HUDEP-2 (cell line): Measurements from ENCODE around the gene ZNF143.
"Not testable (repeated sequence)": the region's sequence is repeated elsewhere in the genome, so short reads cannot be mapped to it uniquely, and the experiment has no call there.

Experiments
- DNase-seq, 76 experiments: peaks; one replicate each; lab custom pipeline; 2025; ENCODE audit not compliant: unreplicated experiment in 76 of 76; lab: John Stamatoyannopoulos, UW

ZNF143 gene

DNA sequence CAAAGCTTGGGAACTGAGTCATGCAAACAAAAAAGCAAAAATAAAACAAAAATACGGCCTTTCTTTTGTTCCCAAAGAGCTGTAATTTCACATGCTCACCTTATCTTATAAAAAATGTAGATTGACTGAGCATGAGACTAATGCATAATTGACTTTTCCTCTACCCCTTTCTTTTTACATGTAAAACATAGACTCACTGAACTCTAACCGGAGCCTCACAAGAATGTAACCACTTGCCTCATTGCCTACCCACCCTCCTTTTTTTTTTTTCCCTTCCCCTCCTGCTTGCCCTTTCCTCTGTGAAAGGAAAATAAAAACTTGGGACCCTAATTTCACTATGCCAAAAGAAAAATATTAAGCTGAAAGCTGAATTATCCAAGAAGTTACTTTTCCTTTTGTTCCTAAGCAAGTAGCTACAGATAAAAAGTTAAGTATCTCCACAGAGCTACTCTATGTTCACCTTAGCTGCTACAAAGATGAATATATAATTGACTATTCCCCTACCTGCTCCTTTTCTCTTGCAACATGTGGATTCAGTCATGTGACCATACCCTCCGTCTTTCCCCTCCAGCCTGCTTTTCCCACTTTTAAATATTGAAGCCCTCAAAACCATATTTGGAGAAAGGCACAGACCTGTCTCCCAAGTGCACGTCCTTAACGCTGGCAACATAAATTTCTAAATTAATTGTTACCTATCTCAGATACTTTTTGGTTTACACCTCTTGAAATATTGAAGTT lies 73.1 kb downstream of the ZNF143 start:
- no peak for DNase-seq

GRCh38 chr11:9535189-9535781 lies 74.5 kb downstream of the ZNF143 start:
- peak in 66 of 76 experiments; percentile 8 to 77 (median 56) for DNase-seq

GRCh38 chr11:9538548-9538947 lies 77.7 kb downstream of the ZNF143 start:
- DNase-seq, result no peak

DNA sequence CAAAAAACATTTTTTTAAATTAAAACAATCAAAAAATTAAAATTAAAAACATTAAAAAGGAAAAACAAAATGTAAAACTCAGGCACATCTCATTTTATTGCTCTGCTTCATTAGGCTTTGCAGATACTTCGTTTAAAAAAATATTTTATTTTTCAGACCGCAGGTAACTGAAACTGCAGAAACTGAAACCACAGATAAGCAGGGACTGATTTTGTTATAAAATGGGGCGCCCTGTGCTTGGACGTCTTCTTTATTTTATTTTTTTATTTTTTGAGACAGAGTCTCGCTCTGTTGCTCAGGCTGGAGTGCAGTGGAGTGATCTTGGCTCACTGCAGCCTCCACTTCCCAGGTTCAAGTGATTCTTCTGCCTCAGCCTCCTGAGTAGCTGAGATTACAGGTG lies 88.4 kb downstream of the ZNF143 start:
- not testable (repeated sequence) for DNase-seq

DNA sequence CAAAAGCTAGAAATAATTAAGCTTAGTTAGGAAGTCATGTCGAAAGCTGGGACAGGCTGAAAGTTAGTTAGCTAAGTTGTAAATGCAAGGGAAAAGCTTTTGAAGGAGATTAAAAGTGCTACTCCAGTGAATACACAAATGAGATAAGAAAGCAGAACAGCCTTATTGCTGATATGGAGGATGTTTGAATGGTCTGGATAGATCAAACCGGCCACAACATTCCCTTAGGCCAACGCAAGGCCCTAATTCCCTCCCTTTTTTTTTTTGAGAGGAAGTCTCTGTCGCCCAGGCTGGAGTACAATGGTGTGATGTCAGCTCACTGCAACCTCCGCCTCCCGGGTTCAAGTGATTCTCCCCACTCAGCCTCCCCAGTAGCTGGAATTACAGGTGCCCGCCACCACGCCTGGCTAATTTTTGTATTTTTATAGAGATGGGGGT lies 89.4 kb downstream of the ZNF143 start:
- DNase-seq, result peak in 2 of 76 experiments; percentile 3 to 22

- DNase-seq, result no peak
Measured at GRCh38 chr11:9561279-9561982, 100.6 kb downstream of the ZNF143 start.

DNA sequence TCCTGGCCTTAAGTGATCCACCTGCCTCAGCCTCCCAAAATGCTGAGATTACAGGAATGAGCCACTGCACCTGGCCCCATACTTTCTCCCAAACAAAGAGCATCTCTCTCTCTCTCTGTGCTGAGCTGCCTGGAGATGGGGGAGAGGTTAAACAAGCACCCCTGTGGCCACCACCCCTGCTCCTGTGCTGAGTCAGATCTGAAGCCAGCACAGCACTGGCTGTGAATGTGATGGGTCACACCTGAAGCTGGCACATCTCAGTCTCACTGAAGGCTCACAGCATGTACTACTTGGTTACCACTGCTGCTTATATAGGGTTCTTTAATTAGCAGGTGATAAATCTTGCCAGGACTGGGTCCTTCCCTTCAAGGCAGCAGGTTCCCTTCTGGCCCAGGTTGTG lies 101.9 kb downstream of the ZNF143 start:
- DNase-seq, result no peak

DNA sequence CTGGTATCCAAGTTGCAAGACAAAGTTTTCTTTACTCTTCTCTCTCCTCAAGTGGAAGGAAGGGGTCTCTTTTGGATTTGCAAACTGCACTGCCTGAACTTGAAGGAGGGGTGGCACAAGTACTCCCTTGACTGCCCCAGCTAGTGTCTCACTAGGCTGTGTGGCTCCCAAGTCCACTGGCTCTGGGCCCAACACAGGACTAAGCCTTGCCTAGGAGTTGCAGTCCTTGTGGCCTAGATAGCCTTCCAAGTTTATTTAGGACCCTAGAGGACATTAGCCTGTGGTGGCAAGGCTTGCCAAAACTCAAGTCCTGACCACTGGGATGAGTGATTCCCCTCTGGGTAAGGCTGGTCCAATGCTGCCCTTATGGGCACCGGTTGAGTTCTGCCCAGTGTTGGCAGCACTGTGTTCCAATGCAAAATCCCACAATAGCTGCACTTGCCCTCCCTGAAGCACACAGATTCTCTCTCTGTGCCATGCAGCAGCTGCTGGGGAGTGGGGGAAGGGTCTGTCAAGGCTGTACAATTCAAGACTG lies 102.5 kb downstream of the ZNF143 start:
- DNase-seq, result no peak

- peak in 65 of 76 experiments; percentile 16 to 96 (median 76) for DNase-seq
Measured at GRCh38 chr11:9565822-9566560, 105.2 kb downstream of the ZNF143 start.

DNA sequence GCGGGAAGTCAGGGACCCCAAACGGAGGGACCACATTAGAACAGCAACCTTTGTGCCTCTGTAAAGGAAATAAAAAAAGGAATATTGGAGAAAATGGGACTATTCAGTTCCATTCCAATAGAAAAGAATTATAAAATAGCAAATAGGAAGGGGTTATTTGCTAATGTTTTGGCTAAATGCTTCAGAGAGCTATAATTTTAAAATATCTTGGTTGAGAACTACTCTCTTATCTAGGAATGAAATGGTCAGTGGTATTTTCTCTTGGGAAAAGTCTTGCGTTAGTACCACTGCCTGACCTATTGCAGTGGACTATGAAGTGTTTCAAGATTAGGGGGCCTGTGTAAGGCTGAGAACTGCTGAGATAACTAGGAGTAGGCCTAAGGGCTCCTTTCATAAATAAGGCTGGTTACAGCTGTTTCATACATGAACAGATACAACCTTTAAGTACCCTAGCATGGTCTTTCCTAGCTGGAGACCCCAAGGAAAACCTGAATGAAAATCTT lies 105.8 kb downstream of the ZNF143 start:
- no peak for DNase-seq

- no peak for DNase-seq
Measured at GRCh38 chr11:9567401-9567800, 106.6 kb downstream of the ZNF143 start.

DNA sequence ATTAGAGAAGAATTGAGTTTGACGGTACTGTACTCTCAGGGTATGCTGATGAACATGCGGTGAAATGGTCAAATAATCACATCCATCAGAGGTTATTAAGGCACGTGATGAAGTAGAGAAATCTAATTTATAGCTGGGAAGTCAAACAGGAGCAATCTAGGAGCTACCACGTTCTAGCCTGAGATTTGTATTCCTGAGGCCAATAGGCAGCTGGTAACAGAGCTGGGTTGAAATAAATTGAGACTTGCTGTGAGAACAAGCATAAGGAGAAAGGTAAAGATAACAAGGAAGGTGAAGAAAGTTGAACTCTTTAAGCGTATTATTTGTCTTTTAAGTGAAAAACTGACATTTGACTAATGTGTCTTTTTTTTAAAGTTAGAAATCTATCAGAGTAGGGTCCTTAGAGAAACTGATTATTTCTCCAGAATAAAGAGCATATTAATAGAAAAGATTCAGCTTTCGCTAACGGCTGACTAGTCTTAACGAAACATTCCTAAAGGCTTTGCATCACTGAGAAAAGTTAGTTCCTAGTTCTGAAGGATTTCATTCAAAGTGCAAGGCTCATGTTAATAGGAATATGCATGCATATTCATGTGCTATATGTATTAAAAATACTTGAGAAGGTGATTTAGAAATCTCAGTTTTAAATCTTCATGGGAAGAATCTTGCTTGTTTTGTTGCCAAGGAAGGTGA lies 107.5 kb downstream of the ZNF143 start:
- DNase-seq, result no peak

- peak in 16 of 76 experiments; percentile 1 to 43 (median 17) for DNase-seq
Measured at GRCh38 chr11:9568854-9569587, 108.2 kb downstream of the ZNF143 start.

DNA sequence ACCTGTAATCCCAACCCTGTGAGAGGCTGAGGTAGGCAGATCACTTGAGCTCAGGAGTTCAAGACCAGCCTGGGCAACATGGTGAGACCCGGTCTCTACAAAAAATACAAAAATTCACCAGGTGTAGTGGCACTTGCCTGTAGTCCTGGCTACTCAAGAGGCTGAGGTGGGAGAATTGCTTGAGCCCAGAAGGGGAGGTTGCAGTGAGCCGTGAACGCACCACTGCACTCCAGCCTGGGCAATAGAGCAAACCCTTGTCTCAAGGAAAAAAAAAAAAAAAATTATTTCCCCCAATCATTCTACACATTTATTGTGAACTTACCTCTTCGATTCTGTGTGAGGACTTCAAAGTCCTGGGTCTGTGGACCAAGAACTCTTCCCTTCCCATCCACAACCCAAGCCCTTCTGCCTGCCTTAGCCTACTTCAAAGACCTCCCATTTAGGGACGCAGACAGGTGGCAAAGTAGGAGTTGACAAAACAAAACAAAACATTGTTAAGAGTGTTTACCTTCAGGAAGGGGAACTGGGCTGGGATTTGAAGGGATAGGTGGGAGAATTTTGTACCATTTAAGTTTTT lies 108.9 kb downstream of the ZNF143 start:
- DNase-seq, result no peak

DNA sequence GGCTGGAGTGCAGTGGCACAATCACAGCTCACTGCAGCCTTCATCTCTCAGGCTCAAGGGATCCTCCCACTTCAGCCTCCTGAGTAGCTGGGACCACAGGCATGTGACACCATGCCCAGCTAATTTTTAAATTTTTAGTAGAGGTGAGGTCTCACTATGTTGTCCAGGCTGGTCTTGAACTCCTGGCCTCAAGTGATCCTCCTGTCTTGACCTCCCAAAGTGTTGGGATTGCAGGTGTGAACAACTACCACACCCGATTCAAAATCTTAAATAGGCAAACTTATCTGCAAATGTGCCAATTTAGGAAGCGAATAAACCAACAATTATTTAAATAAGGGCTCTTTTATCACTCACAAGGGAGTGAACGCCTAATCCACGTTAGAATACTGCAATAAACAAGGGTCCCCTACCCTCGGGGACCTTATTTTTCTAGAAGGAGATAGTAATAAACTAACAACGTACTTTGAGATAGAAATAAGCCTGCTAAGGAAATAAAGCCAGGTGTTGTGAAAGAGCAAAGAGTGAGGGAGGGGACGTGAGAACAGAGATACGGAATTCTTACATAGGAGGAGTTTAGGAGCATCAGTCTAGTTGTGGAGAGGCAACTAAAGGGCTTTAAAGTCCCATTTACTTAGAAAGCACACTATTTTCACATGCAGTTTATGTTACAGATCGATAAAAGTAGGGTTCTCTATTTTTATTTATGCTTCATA lies 109.7 kb downstream of the ZNF143 start:
- no peak for DNase-seq

- no peak for DNase-seq
Measured at GRCh38 chr11:9571071-9571762, 110.4 kb downstream of the ZNF143 start.

- no peak for DNase-seq
Measured at GRCh38 chr11:9571763-9572115, 110.9 kb downstream of the ZNF143 start.
